Neuronal stem cell (in vitro differentiated cells): ENCODE measurements around the gene FOSB.

ENCODE experiments used
- DNase-seq: peaks from one replicate; pipeline ENCODE4 v3.0.0-alpha.2; 2013; ENCODE audit warnings: low spot score
- H2AFZ ChIP-seq: one replicate; pipeline ENCODE4 v1.6.1; 2013; ENCODE audit warnings: mild to moderate bottlenecking, low read length, inconsistent platforms
- H2AK5ac ChIP-seq: 2 replicates; pipeline ENCODE4 v1.6.1; 2013; ENCODE audit warnings: low read depth, mild to moderate bottlenecking, inconsistent platforms, low read length, moderate library complexity, mixed read lengths
- H2BK120ac ChIP-seq: 2 replicates; pipeline ENCODE4 v1.6.1; 2013; ENCODE audit warnings: low read depth, mild to moderate bottlenecking, inconsistent platforms, low read length, moderate library complexity, mixed read lengths
- H2BK12ac ChIP-seq: one replicate; pipeline ENCODE4 v1.6.1; 2013; ENCODE audit warnings: low read length, inconsistent platforms
- H2BK15ac ChIP-seq: 2 replicates; pipeline ENCODE4 v1.6.1; 2013; ENCODE audit warnings: mild to moderate bottlenecking, low read length, inconsistent platforms, mixed read lengths
- H2BK5ac ChIP-seq: one replicate; pipeline ENCODE4 v1.6.1; 2013; ENCODE audit warnings: inconsistent platforms, mild to moderate bottlenecking, low read length, moderate library complexity
- H3K14ac ChIP-seq: one replicate; pipeline ENCODE4 v1.6.1; 2013; ENCODE audit warnings: low read length, inconsistent platforms
- H3K18ac ChIP-seq: 2 replicates; pipeline ENCODE4 v1.6.1; 2013; ENCODE audit warnings: low read length, inconsistent platforms
- H3K23ac ChIP-seq: 2 replicates; pipeline ENCODE4 v1.6.1; 2013; ENCODE audit warnings: low read depth, mild to moderate bottlenecking, mixed read lengths, low read length, inconsistent platforms; ENCODE audit not compliant: poor library complexity
- H3K27ac ChIP-seq: replicated peaks from 3 replicates; pipeline ENCODE4 v1.5.1; 2013; ENCODE audit warnings: low read length, inconsistent platforms
- H3K27me3 ChIP-seq, 3 experiments: 2 replicates each; pipeline ENCODE4 v1.6.1; 2013; ENCODE audit warnings: low read length in 3 of 3, mild to moderate bottlenecking in 2 of 3, inconsistent platforms in 1 of 3, low read depth in 1 of 3, mixed read lengths in 1 of 3, moderate library complexity in 1 of 3; ENCODE audit not compliant: control insufficient read depth in 3 of 3, insufficient read depth in 3 of 3
- H3K36me3 ChIP-seq, 2 donors: replicated peaks in 1 of 2; 2 replicates each; pipeline ENCODE4 v1.6.1; 2013; ENCODE audit warnings: low read length in 2 of 2; ENCODE audit not compliant: control insufficient read depth in 2 of 2, insufficient read depth in 2 of 2
- H3K4ac ChIP-seq: 2 replicates; pipeline ENCODE4 v1.6.1; 2013; ENCODE audit warnings: inconsistent platforms, mild to moderate bottlenecking, low read length, moderate library complexity
- H3K4me1 ChIP-seq, 2 donors: 1 replicate in 1 of 2; 2 replicates in 1 of 2; pipeline ENCODE4 v1.6.1; 2013; ENCODE audit warnings: low read length in 2 of 2, low read depth in 1 of 2; ENCODE audit not compliant: control insufficient read depth in 2 of 2, insufficient read depth in 1 of 2
- H3K4me2 ChIP-seq: one replicate; pipeline ENCODE4 v1.6.1; 2013; ENCODE audit warnings: mild to moderate bottlenecking, low read length, inconsistent platforms; ENCODE audit not compliant: insufficient read depth, poor library complexity, severe bottlenecking
- H3K4me3 ChIP-seq, 2 donors: 2 replicates each; pipeline ENCODE4 v1.5.1; 2013; ENCODE audit warnings: low read length in 2 of 2, mild to moderate bottlenecking in 2 of 2, inconsistent platforms in 1 of 2, moderate library complexity in 1 of 2
- H3K79me1 ChIP-seq: one replicate; pipeline ENCODE4 v1.6.1; 2013; ENCODE audit warnings: low read depth, mild to moderate bottlenecking, inconsistent platforms, low read length, moderate library complexity
- H3K9ac ChIP-seq: one replicate; pipeline ENCODE4 v1.6.1; 2013; ENCODE audit warnings: mild to moderate bottlenecking, low read depth, low read length, inconsistent platforms; ENCODE audit not compliant: poor library complexity
- H3K9me3 ChIP-seq, 2 donors: replicated peaks in 1 of 2; 2 replicates each; pipeline versions ENCODE3 to v1.6.1; 2013; ENCODE audit warnings: low read length in 2 of 2, mild to moderate bottlenecking in 2 of 2, inconsistent platforms in 1 of 2, low read depth in 1 of 2, mixed read lengths in 1 of 2, moderate library complexity in 1 of 2; ENCODE audit not compliant: control insufficient read depth in 2 of 2, insufficient read depth in 1 of 2
- H4K8ac ChIP-seq: one replicate; pipeline ENCODE4 v1.6.1; 2013; ENCODE audit warnings: low read depth, mild to moderate bottlenecking, inconsistent platforms, low read length, moderate library complexity
- H4K91ac ChIP-seq: one replicate; pipeline ENCODE4 v1.6.1; 2013; ENCODE audit warnings: low read length, low read depth, mild to moderate bottlenecking, inconsistent platforms; ENCODE audit not compliant: poor library complexity
- WGBS, 2 donors: extraction: QIAGEN DNeasy Blood & Tissue Kit; methylation state at CpG; one replicate each; pipeline ENCODE4 v1.1.7; 2013; ENCODE audit warnings: missing lambda C conversion rate in 2 of 2, mixed read lengths in 1 of 2; ENCODE audit not compliant: insufficient read length in 2 of 2, insufficient replicate concordance in 1 of 2; ENCODE audit errors: extremely low coverage in 2 of 2; 5-methylcytosine and 5-hydroxymethylcytosine counted together

The FOSB gene

DNA sequence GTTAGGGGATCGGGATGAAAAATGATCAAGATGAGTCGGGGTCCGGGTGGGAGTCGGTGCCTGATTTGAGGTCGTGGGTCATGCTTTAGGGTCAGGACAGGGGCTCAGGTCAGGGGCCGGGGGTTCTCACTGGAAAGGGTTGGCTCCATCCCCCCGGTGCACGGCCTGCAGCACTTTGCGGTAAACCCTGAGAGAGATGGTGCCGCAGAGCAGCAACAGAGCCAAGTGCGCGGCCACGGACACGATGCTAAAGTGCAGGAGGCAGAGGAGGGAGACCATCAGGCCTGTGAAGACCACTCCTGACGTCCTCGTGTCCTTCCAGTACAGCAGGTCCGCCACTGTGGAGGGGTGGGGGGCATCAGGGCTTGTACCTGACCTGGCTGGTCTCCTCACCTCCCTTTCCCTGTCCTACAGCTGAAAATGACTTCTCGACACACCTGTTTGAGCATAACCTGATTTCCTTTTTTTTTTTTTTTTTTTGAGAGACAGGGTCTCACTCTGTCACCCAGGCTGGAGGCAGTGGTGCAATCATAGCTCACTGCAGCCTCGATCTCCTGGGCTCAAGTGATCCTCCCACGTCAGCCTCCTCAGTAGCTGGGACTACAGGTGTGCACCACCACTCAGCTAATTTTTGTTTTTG lies 21.5 kb downstream of the FOSB start:
- Histone ChIP-seq H3K79me1 (no peaks in the 10 kb centered on the region), H3K36me3 (peaks cover 0 to 6% of the 10 kb centered on the region in 2 donors), H3K9ac (no peak overlapping the region), H3K18ac (peak overlapping the region; percentile 19), H3K23ac (peak overlapping the region; percentile 25), H2BK5ac (no peak overlapping the region), H3K4me2 (no peak overlapping the region), H2BK120ac (no peak overlapping the region), H3K9me3 (no peaks in the 10 kb centered on the region), H2AK5ac (peak overlapping the region; percentile 78), H3K4me1 (peaks cover 2 to 4% of the 10 kb centered on the region in 2 donors), H3K27ac (no peak overlapping the region), H2BK12ac (no peak overlapping the region), H3K4me3 (no peak overlapping the region), H3K14ac (no peak overlapping the region), H4K91ac (no peak overlapping the region), H4K8ac (no peak overlapping the region), H2BK15ac (no peak overlapping the region), H3K27me3 (no peaks in the 10 kb centered on the region), H3K4ac (no peak overlapping the region), H2AFZ (no peak overlapping the region)
- 100% methylated on average over 1 of the region's 20 CpGs; no CpG with 5 or more reads in 1 of the 2 donors for WGBS, 2 donors
- no peak for DNase-seq

DNA sequence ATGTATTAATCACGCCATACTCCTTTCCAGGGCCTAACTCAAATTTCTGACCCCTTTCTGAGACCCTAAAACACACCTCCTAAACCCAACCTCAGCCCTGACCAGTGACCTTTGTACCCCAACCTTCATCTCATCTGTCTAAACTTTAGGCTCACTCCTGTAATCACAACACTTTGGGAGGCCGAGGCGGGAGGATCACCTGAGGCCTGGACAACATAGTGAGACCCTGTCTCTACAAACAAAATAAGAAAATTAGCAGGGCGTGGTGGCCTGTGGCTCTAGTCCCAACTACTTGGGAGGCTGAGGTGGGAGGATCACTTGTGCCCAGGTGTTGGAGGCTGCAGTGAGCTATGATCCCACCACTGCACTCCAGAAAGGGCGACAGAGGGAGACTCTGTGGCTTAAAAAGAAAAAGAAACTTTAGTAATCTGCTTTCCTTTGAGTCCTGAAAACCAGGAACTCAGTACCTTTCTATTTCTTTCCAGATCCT lies 24.4 kb downstream of the FOSB start:
- Histone ChIP-seq H2BK12ac (no peak overlapping the region), H2BK120ac (no peak overlapping the region), H4K91ac (no peak overlapping the region), H3K4me1 (peaks cover 5 to 7% of the 10 kb centered on the region in 2 donors), H3K36me3 (peaks cover 0 to 9% of the 10 kb centered on the region in 2 donors), H3K27me3 (peaks cover 0 to 9% (median 0%) of the 10 kb centered on the region in 3 experiments), H3K4ac (no peak overlapping the region), H3K18ac (no peak overlapping the region), H3K23ac (no peak overlapping the region), H2BK15ac (no peak overlapping the region), H3K27ac (no peak overlapping the region), H3K9me3 (no peaks in the 10 kb centered on the region), H3K4me2 (peak overlapping the region; percentile 77), H4K8ac (no peak overlapping the region), H2BK5ac (peak overlapping the region; percentile 39), H3K79me1 (no peaks in the 10 kb centered on the region), H2AFZ (no peak overlapping the region), H2AK5ac (no peak overlapping the region), H3K14ac (no peak overlapping the region), H3K4me3 (no peak overlapping the region), H3K9ac (no peak overlapping the region)
- no peak for DNase-seq
- WGBS, 2 donors, result no CpG with 5 or more reads among the region's 5 CpGs

DNA sequence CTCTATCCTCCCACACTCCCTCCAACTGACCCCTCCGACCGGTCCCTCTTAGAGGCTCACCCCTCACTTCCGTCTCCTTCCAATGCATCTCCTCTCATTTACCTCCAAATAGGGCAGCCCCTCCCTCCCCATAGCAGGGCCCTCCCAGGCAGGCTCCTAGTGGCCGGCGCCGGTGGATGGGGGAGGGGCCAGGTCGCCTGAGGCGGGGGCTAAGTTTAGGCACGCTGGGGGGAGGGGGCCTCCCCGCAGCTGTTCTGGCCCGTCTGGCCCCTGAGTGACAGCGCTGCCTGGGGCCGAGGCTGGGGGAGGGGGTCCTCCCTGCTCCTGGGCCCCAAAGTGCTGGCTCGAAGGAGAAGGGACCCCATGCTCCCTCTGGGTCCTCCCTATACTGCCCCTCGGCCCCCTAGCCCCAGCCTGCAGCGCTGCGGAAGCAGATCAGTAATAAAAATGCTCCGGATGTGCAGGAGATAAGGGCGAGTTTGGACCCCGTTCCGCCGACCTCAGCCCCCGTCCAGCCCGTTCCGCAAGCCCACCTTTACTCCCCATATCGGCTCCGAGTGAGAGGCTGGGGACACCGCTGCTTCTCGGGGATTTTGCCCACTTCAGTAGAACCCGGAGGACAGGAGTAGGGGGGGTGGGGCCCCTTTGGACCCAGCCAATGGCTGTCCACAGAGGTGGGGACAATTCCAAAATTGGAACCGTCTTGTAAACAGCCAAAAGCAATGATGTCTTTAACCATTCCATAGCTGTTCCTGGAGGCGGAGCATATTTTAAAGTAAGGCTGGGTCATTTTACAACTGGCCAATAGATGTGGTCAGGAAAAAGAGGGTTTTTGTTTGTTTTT lies 25.1 kb downstream of the FOSB start:
- no peak overlapping the region for H2BK120ac ChIP-seq
- no peaks in the 10 kb centered on the region for H3K79me1 ChIP-seq
- peaks cover 7 to 10% of the 10 kb centered on the region in 2 donors for H3K4me1 ChIP-seq
- H3K27ac ChIP-seq, result peak overlapping the region; percentile 71
- peak overlapping the region; percentile 41 for H2BK12ac ChIP-seq
- H4K91ac ChIP-seq, result no peak overlapping the region
- H3K9ac ChIP-seq, result peak overlapping the region; percentile 77
- peak overlapping the region; percentile 44 to 78 for H3K4me3 ChIP-seq
- peak overlapping the region; percentile 86 for H2AFZ ChIP-seq
- peak overlapping the region; percentile 65 for H3K23ac ChIP-seq
- H3K14ac ChIP-seq, result peak overlapping the region; percentile 56
- H3K4ac ChIP-seq, result no peak overlapping the region
- no peak overlapping the region for H4K8ac ChIP-seq
- H3K9me3 ChIP-seq, result no peaks in the 10 kb centered on the region
- peaks cover 0 to 14% (median 3%) of the 10 kb centered on the region in 3 experiments for H3K27me3 ChIP-seq
- no peak for DNase-seq
- peak overlapping the region; percentile 46 for H2AK5ac ChIP-seq
- H2BK15ac ChIP-seq, result peak overlapping the region; percentile 75
- peaks cover 0 to 9% of the 10 kb centered on the region in 2 donors for H3K36me3 ChIP-seq
- H3K18ac ChIP-seq, result peak overlapping the region; percentile 89
- H3K4me2 ChIP-seq, result peak overlapping the region; percentile 77
- WGBS, 2 donors, result no CpG with 5 or more reads among the region's 32 CpGs
- H2BK5ac ChIP-seq, result peak overlapping the region; percentile 39
